Measurements from ENCODE around the gene MRPL34.
"Not testable (repeated sequence)": the region's sequence is repeated elsewhere in the genome, so short reads cannot be mapped to it uniquely, and the experiment has no call there.

Gene MRPL34

GRCh38 chr19:17286263-17286662 lies 19.4 kb upstream of the MRPL34 start:
- no peak for DNase-seq

- DNase-seq: no peak
These were observed 18.9 kb upstream of the MRPL34 start for GRCh38 chr19:17286752-17287151.

- DNase-seq: no peak
These were observed 16.2 kb upstream of the MRPL34 start for GRCh38 chr19:17289489-17289888.

DNA sequence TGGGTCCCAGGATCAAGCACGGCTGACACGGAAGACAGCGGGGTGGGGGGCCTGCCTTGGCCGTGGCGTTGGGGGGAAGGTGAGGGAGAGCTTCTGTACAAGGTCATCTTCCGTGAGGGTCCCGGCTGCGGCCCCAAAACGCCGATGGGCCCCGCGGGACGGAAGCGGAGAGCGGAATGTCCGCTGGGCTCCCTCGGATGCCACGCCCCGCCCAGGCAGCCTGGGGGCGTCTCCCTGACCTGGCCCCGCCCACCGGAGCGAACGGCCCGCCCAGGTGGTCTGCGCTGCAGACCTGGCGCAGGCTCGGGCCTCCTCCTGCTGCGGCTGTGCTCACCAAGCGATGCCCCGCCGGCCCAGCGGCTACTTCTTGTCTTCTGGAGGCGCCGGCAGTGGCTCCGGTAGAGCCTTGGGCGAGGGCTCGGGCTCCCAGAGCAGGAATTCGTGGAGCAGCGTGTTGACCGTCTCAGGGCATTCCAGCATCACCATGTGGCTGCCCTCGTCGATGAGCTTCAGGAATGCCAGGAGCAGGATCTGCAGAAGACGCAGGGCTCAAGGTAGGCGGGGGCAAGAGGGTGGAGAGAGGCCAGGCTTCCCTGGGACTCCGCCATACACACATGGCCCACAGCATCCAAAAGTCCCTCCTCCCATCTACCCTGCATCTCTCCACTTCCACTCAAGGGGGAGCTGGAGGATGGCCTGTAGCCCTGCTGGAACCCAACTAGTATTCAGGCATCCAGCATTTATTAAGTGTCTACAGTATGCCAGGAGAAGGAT lies 13.2 kb upstream of the MRPL34 start:
- DNase-seq: no peak

- no peak for DNase-seq
These were observed 12.1 kb upstream of the MRPL34 start for GRCh38 chr19:17293605-17294004.

DNA sequence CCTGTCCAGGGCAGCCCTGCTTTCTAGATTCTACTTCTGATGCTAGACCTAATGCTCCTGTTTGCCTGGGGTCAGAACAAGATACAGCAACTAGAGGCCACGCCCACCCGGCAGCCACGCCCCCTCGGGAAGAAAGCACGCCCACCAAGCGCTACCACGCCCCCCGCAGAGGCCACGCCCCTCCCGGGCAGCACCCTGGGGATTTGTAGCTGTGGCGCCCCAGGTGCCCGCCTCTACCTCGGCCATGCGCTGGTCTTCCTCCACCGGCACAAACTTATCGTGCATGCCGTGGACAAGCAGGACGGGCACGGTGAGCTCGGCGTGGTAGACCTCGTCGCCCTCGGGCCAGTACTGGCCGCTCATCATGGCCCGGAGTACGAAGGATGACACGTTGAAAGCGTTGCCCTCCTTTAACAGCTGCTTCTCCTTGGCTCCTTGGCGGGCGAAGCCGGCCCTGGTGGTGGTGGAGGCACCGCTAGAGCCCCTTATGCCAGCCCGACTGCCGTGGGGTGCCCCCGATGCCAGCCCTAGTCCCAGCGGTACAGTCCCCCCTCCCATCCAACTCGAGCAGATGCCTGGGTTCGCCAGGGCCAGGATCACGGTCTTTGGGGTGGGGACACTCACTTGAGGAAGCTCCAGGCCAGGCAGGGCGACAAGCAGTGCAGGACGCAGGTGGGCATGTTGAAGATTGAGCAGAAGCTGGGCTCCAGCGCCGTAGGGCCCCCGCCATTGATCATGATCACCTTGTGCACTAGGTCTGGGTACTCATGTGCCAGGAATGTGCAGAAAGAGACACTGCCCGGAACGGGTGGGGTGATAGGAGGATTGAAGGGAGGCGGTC lies 11.4 kb upstream of the MRPL34 start:
- peak; percentile 22 for DNase-seq

DNA sequence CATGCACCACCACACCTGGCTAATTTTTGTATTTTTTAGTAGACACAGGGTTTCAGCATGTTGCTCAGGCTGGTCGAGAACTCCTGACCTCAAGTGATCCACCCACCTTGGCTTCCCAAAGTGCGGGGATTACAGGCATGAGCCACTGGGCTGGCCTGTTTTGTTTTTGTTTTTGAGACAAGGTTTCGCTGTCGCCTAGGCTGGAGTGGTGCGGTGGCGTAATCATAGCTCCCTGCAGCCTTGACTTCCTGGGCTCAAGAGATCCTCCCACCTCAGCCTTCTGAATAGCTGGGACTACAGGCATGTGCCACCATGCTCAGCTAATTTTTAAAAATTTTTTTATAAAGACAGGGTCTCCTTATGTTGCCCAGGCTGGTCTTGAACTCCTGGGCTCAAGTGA lies 10.1 kb upstream of the MRPL34 start:
- not testable (repeated sequence) for DNase-seq

DNA sequence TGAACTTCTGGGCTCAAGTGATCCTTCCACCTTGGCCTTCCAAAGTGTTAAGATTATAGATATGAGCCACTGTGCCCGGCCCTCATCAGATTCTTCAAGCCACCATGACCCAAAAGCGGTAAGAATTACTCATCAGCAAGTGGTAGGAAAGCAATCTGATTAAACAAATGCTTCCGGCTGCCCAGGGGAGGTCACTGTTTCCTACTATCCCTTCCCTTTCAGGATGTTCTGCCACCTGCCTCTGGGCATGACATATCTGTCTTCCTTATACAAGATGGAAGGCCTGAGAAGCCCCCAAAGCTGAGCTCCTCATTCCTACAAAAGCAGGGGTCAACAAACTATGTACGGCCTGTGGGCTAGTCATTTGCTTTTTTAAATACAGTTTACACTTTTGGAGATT lies 9.4 kb upstream of the MRPL34 start:
- DNase-seq: no peak

- no peak for DNase-seq
These were observed 8.7 kb upstream of the MRPL34 start for GRCh38 chr19:17296976-17297375.

DNA sequence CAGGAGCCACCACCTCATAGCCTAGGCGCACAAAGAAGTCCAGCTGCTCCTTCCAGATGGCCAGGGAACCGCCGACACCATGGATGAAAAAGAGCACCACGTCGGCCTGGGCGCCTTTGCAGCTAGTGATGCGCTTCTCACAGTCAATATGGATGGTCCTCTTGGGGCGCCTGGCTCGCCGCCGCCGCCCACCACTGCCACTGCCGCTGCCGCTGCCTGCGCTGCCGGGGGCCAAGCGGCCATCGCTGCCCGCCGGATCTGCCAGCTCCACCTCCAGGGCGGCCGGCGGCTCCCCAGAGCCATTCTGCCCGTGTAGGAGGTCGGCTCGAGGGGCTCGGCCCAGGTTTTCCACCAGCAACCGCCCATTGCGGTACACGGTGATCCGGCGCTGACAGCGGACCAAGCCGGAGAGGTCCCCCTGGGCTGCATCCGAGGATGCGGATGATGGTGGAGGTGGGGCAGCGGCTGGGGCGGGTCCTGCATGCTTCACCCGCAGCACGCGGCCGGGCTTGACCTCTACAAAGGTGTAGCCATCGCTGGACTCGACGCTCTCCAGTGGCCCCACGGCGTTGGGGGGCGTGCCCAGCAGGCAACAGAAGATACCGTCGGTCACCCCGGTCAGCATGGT lies 4.6 kb upstream of the MRPL34 start:
- no peak for DNase-seq

GRCh38 chr19:17302391-17303166 lies 3.1 kb upstream of the MRPL34 start:
- DNase-seq: no peak

DNA sequence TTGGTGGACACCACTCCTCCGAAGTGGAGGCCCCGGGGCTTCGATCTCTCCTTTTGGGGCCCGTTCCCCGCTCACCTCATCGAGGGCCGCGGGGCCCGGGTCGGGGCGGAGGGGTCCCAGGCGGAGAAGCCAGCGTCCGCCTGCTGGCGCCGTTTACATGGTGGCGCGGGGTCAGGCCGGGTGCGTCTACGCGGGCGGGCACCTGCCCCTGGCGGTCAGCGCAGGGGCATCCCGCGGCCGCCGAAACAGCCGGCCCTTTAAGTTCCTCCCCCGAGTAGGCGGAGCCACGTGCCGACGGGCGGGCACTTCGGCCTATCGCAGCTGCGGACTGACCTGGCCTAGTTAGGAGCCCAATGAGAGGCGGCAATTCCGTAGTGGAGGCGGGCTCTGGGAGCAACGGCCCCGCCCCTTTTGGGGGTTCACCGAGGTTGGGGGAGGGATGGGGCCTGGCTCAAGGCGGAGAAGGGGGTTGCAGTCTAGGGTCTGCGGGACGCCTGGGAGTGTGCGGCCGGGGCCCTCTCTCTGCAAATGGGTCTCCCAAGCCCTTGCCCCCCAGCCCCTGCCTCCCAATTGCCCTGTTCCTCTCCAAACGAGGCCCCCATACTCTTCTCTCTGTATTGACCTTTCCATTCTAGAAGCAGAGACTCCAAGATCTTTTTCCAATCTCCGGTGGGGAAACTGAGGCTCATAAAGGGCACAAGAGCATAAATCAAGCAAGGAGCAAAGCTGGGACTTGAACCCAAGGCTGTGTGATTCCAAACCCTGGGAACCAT lies 2.3 kb upstream of the MRPL34 start, which contains the start of gene ABHD8:
ABHD8 (minus strand) TSS at position 259 of the 773 bp plus-strand sequence. CDS start 1,809 bp downstream, outside the sequence.
- DNase-seq: peak; percentile 82

- no peak for DNase-seq
These were observed 1.8 kb upstream of the MRPL34 start for GRCh38 chr19:17303940-17304267.

GRCh38 chr19:17304386-17305215 lies 1.1 kb upstream of the MRPL34 start:
- no peak for DNase-seq

DNA sequence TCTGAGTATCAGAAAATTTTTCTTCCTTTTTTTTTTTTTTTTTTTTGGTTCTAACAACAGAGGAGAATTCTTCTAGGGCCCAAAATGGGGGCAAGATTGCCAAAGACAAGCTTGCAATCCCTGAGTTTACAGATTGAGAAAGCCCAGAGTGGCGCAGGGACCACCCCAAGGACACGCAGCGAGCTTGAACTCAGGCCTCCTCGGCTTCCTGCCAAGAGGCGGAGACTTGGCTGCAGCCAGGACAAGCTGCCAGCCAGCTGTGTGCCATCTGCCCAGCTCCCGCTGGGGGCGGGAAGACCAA lies 506 bp upstream of the MRPL34 start:
- DNase-seq: no peak

DNA sequence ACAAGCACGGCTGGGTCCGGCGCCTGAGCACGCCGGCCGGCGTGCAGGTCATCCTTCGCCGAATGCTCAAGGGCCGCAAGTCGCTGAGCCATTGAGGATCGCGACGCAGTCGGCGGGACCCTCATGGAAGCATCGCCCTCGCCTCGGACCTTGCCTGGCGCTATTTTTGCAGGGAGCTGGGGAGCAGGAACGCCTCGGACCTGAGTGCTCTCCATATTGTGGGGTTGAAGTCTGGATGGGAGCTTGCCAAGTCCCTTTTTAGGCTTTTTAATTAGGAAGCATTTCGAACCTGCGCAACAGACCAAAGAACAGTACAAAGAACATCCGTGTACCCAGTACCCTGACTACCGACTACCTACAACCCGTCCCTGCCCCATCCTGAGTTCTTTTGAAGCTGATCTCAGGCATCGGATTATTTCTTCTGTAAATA lies 628 bp downstream of the MRPL34 start:
- no peak for DNase-seq

GRCh38 chr19:17307876-17308377 lies 2.3 kb downstream of the MRPL34 start:
- DNase-seq: no peak

- peak; percentile 99 for DNase-seq
These were observed 3.7 kb downstream of the MRPL34 start, which contains the start of gene DDA1 for GRCh38 chr19:17309198-17309964. Gene DDA1 (plus strand): TSS chr19:17309563. CDS start chr19:17309655, 92 bp downstream.

DNA sequence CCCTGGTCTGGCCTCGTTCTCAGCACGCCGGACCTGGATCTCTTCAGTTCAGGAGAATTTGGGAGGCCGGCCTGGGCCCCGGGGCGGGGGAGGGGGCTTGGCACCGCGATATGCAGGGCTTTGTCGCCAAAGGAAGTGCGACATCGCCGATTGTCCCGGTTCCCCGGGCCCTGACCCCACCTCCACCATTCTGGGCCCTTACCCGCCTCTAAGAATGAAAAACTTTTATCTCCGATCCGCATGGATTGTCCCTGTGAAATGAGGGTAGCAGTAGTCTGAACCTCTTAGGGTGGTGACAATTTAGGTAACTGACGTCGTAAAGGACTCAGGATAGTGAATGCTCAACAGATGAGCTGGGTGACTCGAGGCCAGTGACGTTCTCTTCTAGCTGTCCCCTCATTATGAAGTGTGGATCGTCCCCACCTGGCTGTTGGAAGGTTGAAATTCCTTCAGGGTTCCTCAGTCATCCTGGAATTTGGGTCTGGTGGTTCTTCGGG lies 4.3 kb downstream of the MRPL34 start:
- no peak for DNase-seq
